Activated CD4-positive, alpha-beta T cell treated with anti-CD3 and anti-CD28 coated beads, Interleukin-2, amount 50 U/mL, for 16 hours (primary cell): Measurements from ENCODE around the gene INHBA.

Experiments used
- DNase-seq: peaks from one replicate; pipeline ENCODE4 v3.0.0-alpha.2; 2020

The INHBA gene

DNA sequence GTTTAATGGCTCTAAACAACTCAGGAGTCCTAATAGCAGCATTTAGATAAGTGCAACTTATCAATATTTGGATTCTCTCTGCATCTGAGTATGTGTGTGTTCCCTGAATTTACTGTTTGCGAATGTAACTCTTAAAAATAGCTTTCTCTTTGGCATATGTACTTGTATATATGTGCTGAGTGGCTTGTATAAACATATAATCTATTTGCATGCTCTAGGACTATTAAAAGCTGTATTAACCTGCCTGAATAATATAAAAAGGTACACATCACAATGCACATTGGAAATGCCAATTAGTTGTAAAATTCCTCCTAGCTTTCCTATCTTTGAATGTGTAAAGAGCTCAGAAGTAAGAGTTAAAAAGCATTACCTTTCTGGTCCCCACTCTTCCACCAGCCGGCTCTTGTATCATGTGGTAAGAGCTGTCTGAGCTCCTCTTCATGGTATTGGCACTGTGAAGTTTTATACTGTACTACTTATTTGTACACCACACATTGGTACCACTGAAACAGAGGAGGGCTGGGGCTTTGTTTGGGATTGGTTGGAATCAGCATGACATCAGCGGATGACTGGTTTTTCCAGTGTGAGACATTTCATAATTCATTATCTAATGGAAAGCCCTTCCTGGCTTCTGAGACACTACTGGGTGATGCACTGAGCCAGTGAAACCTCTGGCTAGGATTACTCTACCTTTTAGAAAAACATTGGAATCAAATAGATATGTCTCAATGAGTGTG, at the start of gene INHBA:
INHBA (minus strand) TSS at position 456 of the 737 bp plus-strand sequence. CDS start 2,716 bp downstream, outside the sequence.
- no peak for DNase-seq

DNA sequence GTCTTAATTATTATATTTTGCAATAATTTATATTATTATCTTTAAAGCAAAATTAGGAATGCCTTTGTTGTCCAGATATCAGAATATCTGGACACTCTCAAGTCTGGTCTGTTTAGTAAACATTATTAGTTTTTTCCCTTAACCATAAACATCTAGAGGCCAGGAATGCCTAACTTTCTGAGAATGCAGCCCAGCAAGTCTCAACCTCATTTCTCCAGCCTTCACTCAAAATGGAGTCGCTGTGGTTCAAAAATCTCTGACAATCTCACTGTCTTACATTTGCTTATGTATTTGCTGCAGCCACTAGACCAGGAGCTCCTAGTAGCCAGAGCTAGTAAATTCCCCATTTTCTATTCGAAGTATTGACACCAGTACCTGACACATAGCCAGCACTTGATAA, 49.7 kb upstream of the INHBA start:
- DNase-seq = no peak

DNA sequence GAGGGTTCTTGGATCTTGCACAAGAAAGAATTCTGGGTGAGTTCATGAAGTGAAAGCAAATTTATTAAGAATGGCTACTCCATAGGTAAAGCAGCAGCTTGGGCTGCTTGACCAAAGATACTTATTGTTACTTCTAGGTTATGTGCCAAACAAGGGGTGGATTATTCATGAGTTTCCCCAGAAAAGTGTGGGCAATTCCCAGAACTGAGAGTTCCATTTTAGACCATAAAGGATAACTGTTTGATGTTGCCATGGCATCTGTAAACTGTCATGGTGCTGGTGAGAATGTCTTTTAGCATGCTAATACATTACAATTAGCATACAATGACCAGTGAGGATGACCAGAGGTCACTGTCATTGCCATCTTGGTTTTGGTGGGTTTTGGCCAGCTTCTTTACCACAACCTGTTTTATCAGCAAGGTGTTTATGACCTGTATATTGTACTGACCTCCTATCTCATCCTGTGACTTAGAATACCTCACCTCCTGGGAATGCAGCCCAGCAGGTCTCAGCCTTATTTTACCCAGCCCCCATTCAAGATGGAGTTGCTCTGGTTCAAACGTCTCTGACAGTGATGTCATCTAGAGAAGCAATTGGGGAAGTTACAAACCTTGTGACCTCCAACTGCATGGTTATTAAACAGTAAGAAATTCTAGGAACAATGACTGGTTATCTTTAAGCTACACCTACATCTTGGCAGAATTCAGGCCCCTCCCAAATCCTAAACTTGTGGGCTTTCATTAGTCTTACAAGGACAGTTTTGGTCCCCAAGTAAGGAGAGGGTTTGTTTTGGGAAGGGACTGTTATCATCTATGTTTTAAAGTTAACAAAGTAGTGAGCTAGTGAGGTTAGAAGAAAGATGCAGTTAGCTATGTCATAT, 48.0 kb upstream of the INHBA start:
- no peak for DNase-seq

DNA sequence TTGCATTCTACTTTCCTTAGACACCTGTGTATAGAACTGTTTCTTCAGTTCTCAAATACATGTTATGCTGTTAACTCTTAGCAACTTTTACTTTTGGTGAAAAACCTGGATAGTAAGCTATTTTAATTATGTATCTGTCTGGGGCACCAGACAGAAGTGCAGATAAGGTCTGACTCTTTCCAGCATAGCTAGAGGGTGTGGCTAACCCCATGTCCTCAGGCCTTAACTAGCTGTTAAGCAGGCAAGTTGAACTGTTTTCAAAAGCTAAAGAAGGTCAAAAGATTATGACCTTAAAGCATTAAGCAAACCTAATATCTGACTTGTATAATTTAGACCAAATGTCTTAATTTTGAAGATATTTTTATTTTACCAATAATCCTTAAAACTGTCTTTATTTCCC, 45.1 kb upstream of the INHBA start:
- no peak for DNase-seq

DNA sequence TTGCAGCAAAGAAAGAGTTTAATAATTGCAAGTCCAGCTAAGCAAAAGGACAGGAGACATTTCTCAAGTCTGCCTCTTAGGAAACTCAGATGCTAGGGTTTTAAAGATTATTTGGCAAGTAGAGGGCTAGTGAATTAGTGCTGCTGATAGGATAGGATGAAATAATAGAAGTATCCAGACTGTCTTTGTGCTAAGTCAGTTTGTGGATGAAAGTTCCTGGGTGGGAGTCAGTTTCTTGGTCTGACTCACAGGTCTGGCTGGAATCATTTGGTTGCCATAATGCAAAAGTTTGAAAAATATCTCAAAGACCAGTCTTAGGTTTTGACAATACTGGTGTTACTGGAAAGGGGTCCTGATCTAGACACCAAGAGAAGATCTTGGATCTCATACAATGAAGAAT, 42.6 kb upstream of the INHBA start:
- DNase-seq = no peak

DNA sequence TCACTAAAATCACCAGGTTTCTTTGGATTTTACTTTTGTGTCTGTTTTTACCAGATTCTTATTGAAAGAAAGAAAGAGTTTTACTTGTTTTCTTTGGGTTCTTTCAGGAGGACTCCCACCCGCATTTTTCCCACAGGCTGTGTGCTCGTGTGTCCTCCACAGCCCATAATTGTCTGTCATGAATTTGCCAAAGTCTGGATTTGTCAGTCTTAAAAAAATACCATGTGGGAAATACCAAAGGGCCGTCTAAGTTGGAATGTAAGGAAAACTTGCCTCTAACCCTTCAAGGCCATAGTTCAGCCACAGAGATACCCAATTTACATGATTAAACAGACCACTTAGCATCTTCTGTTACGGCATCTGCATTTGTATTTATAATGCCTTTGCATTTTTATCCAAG, 41.3 kb upstream of the INHBA start:
- DNase-seq = no peak

DNA sequence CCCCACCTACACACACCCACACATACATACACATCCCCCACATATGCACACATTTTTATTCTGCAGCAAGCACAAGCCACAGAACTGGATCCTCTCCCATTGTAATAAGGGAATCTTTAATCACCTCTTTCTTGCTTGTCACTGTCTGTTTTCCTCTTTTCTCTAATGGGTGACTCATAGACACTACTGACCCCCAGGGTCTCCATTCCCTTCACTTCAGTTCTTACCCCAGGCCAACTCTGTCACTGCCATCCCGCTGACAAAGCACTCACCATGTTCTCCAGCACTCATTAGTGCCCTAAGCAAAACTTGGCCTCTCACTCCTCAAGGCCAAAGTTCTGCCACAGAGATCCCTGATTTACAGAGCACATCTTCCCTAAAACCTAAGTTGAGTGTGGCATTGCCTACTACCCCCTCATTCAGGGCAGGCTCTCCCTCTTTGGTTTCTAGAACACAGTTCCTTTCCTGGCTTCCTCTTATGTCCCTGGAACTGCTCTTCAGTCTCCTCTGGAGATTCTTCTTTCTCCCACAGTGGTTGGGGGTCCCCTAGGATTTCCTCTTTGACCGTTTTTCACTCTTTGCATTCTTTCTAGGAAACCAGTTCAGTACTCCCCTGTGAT, 39.6 kb upstream of the INHBA start:
- no peak for DNase-seq

DNA sequence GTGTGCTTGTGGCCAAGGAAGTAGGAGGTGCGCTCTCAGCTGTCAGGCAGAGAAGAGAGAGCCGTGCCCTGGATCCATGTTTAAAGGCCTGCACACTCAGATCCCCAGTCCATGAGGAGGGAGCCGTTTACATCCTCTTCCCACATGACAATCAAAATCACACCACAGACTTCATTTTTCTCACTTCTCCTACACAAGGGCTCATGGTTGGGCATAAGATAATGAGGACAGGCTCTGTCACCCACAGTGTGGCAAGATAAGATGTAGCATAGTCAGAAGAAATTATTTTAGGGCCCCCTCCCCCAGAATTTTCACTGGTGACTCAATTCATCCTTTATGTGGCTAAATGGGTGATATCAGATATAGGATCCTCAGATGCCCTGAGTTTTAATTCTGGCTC, 35.9 kb upstream of the INHBA start:
- no peak for DNase-seq

DNA sequence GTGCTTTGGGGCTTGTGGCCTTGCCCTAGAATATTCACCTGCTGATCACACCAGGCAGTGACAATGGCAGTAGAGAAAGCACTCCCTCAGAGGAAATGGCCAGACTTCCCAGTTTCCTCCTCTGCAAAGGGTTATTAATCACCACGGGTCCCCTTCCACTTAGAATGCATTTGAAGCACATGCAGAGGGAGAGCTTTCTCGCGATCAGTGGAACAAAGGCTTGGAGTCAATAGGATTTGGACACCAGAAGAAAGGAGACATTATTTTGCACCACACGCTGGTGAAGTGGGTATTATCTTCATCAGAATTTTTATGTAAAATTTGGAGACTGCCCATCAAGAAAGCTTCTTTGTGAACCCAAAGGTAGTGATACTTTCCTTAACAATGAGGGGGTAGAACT, 35.4 kb upstream of the INHBA start:
- DNase-seq = no peak

DNA sequence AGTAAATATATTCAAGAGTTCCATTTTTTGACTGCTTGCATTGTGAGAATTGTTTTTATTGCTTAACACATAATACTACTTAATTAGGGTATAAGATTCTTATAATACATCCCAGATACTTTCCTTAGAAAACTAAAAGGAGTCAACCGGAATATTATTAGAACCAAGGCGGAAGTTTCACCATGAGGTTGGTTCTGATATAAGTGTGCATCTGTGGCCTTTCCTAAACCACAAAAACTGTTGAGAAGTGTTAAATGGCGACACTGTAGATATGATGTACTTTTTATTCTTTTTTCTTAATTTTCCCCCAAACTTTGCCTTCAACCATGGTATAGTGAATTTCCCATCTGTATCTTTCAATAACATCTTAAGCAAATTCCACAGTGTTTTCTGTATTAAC, 32.3 kb upstream of the INHBA start:
- DNase-seq = no peak

DNA sequence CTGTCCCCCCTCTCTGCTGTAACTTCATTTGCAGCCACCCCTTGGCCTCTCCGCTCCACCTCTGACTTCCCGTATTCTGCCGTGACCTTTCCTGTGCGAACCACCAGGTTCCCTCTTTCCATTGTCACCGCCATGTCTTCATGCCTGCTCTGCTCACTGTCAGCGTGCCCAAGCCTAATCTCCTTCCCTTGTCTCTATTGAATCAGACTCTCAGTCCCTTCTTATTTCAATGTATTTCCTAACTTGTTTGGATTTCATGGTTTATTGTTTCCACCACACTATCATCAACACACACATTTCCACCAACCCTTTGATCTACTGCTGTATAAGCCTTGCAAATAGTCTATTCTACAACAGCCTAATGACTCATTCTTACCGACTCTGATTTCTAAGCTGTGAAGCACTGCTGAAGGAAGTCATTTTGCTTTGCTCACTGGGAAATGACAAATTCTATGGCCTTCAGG, 30.0 kb upstream of the INHBA start:
- DNase-seq = no peak

DNA sequence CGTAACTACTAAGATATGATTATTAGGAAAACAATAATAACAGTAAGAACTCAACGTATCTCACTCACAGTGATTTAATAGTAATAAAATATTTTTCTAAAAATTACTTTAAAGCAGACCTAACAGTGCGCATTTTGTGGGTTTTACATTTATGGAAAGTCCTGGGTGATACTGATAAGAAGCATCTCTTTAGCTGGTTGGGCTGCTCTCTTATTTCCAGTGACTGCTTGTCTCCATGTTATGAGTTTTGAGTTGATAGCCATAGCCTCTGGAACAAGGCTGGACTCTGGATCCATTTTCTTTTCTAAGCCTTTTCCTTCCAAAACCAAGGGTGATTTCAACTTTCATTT, 29.5 kb upstream of the INHBA start:
- DNase-seq = no peak

DNA sequence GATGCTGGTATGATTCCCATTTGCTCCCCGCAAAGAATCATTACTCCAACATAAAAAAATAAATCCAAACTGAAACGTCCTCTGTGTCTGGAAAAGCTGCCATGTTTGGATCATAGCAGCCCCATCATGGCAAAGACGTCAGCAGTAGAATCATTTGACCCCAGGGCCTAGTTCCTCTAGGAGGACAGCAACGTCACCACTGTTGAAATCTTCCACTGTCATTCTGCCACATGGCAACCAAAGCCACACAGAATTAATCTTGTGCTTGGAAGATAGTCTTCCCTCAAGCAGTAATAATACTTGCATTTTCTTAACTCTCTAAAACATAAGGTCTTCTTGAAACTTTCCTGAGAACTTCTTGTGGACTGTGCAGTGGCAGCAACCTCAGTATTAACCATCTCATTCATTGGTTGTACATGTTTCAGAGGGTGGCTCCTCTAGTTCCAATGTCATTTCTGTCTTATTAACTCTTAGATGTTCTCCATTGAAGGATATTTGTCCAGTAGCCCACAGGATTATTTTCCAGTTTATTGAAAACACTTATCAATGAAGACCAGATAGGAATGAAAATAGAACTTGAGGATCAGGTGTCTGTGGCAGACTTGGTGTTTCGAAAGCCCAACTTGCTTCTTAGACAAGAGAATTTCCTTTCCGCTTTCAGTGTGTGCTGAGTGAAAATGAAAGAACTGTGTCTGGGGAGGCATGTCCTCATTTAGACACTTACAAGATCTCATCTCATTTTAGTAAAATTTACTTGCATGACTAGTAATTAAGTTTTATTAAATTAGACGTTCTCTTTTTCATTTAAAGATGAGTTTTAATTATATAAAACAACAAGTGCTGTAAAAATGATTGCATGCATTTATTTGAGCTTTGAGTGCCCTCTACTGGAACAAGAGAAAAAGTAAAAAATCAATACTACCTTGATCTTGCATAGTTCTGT, 28.9 kb upstream of the INHBA start:
- DNase-seq = peak; percentile 47

DNA sequence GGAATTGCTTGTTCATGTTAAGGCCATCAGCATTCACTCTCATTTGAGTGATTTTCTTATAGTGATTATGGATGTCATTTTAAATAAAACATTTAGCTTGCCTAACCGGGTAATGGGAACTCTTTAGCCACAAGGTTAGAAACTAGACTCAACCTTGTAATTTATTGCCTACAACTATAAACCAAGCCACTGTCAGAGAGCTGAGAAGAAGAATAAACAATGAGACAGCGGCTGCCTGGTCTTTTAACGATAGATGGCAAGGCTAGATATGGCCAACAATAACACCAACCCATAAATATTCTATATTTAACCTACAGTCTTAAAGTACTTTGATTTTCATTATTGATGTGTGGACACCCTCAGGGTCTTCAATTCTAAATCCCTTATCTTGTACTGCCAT, 27.8 kb upstream of the INHBA start:
- DNase-seq = no peak

DNA sequence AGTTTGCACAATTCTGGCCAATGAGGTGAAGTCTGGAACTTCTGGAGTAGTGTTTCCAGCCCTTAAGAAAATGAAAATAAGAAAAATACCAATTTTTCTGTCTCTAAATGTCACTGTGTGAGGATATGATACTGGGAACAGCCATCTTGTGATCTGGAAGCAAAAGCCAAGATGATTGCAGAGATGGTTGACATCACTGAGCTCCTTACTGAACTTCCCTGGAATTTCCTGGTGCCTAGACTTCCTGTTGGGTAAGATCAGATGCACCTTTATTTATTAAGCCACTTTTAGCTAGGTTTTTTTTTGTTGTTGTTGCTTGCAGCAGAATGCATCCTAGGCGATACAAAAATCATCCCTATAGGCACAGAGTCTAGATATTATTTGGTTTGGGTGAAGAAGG, 27.3 kb upstream of the INHBA start:
- no peak for DNase-seq

DNA sequence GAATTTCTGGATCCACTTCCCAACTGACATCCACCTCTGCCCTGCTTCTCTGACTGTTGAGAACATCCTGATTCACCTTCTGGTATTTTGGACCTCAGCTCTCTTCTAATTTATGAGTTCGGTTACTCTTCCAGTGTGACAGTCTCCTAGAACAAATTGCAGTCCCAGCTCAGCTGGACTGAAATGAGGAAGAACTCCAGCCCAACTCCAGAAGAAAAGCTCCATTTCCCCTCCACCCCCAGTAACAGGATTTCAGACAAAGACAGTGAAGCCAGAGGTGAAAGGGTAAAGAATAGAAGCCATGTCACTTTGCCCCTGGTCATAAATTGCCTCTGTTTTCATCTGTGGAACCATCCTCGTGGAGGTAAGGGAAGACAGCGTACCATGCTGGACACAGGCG, 26.2 kb upstream of the INHBA start:
- DNase-seq = no peak

DNA sequence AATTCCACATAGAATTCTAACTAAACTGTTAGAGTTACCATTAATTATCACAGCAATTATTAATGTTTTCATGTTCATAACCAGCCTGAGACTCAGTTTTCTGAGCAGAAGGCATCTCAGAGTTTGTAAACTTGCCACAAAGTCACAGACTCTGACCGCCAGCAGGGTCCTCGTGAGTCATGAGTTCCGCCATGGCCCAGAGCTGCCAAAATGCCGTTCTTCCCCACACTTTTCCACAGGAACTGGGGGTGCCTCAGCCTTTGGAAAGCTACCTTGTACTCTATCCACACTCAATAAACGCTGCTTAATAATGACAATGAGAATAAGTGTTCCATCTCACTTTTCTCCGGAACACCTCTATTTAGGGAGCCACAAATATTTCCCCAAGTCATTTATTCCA, 22.1 kb upstream of the INHBA start:
- DNase-seq = no peak

DNA sequence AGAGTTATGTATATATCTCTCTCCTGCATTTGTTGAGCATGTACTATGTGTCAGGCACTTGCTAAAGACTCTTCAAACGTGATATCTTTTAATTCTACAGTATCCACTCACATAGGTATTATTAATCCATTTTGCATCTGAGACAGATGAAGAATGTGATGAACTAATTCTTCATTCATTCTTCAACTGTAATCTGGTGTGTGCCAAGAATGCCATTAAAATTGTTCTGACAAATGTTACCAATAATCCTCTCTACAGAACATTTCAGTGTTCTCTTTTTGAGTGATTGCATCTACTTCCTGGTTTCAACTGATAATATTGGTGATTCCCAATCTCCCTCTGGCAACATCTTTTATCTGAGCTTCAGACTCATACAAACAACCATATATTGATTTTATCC, 18.0 kb upstream of the INHBA start:
- no peak for DNase-seq

DNA sequence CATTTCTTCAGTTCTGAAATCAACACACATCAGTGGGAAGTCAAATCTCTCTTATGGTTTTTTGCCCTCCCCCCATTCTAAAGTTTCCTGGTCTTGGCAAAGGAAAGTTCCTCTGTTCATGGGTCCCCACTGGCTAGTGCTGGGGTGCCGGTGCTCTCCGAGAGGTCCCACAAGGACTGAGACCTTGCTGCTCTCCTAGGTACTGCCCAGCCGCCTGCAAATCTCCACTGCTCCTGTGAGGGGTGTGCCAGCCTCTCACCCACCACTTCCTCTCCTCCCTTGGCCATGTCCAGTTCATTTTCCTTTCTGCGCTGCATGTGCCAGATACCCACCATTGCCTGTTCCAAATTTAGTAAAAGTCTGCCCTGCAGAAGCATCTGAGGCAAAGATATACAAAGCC, 17.2 kb upstream of the INHBA start:
- DNase-seq = no peak

DNA sequence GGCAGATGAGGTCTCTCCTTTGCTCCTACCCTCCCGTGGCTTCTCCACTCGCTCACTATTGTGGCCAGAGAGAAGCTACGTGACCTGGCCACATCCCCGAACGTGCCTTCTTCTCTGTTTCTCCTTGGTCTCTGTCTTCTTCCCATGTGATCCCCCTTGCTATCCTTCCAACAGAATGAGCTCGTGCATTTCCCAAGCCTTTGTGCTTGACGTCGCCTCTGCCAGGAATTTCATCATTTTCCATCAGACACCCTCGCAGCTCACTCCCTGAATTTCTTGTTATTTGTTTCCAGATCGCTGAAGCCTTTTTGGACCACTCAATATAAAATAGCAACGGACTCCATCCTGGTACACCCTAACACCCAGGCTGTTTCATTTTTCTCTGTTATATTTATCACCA, 13.8 kb upstream of the INHBA start:
- no peak for DNase-seq

DNA sequence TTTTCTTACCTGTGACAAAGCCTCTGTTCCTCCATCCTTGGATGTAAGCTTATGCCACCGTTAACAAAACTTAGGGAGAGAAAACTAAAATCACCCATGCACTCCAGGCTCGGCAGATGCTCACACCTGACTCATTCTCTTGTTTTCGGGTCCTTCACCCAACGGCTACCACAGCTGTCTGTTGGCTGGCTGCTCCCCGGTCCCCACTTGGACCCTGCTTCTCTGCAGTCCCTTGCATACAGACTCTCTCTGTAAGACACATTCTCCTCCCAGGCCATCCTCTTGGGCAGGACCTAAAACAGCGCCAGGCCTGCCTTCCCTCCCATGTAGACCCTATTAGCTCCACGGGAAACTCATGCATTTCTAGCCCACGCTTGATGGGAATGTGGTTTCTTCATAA, 12.1 kb upstream of the INHBA start:
- no peak for DNase-seq

DNA sequence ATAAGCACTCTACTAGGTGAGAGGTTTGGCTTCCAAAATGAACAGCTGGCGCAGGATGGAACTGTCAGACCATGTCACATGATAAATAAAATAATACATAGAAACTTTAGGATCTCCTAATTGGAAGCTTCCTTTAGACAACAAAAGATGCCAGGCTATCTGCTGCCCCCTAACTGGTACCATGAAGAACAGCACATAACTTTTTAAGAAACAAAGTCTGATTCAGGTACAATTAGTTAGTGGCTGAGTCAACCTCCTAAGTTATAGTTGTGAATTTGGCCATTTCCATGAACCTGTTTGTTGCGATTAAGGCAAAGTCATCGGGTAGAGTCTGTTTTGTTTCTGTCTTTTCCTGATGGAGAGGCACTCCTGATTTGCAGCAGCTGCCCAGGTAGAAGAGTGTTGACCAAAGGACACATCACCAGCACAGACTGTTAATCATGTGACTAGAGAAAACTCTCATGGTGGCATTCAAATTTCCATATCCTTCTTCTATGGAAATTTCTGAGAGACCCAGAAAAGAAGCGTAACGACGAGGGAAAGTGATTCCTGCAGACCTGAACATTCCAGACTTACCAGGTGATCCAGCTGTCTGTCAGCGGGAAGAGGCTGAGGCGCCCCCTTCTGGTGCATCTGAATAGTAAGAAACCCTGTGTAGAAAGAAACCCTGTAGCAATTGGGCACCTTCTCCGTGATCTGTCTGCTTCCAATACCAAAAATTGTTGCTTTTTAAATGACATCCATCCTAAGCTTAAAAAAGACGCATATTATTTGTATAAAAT, 8.6 kb upstream of the INHBA start:
- DNase-seq = no peak
